Uterus (tissue), 4 donors: ENCODE results near the gene POPDC2. TPM values are rescaled to one million over a fixed set of nuclear protein-coding genes. Genes with fewer than 3 reads are reported as not detected.

ENCODE experiments used
- DNase-seq, 2 donors: peaks; one replicate each; pipeline ENCODE4 v3.0.0-alpha.2; 2019 to 2020
- H3K27ac ChIP-seq, 2 donors: fragments of 200-600 bp; sonication (generic); 1 replicate in 1 of 2; 2 replicates in 1 of 2; pipeline ENCODE4 v1.5.1; 2016 to 2018
- H3K27me3 ChIP-seq, 2 donors: fragments of 200-600 bp; sonication (generic); one replicate each; pipeline ENCODE4 v1.5.1; 2018 to 2019; ENCODE audit warnings: control low read depth in 1 of 2
- H3K36me3 ChIP-seq, 2 donors: fragments of 200-600 bp; sonication (generic); one replicate each; pipeline ENCODE4 v1.5.1; 2019; ENCODE audit warnings: control low read depth in 1 of 2
- H3K4me1 ChIP-seq, 2 donors: fragments of 200-600 bp; sonication (generic); one replicate each; pipeline ENCODE4 v1.5.1; 2018 to 2019; ENCODE audit warnings: control low read depth in 1 of 2
- H3K4me3 ChIP-seq, 2 donors: fragments of 200-600 bp; sonication (generic); 1 replicate in 1 of 2; 2 replicates in 1 of 2; pipeline ENCODE4 v1.5.1; 2018 to 2019; ENCODE audit warnings: mild to moderate bottlenecking in 1 of 2
- H3K9me3 ChIP-seq, 2 donors: fragments of 200-600 bp; sonication (generic); one replicate each; pipeline ENCODE4 v1.5.1; 2019; ENCODE audit warnings: control low read depth in 1 of 2
- CTCF ChIP-seq, 4 experiments: fragments of 200-600 bp in 2 of 4; fragments of 450-650 bp in 2 of 4; sonication (generic) in 2 of 4; IDR thresholded peaks; one replicate each; pipeline ENCODE4 v1.5.1; 2016 to 2019; ENCODE audit warnings: antibody characterized with exemption in 4 of 4, mild to moderate bottlenecking in 2 of 4, moderate library complexity in 1 of 4
- POLR2A ChIP-seq, 2 donors: fragments of 450-650 bp; IDR thresholded peaks; one replicate each; pipeline ENCODE4 v1.6.1; 2016; ENCODE audit warnings: antibody characterized with exemption in 2 of 2, mild to moderate bottlenecking in 1 of 2, moderate library complexity in 1 of 2
- intact Hi-C: fragments of 100-400 bp; cut with DNase I; formaldehyde crosslinking; loops from one replicate; pipeline ENCODE4 v1.15.1; 2023; ENCODE audit warnings: low total_unique reads
- total RNA-seq, 4 donors: library from RNA; depleted of rRNA in 3 of 4; stranded (reverse); fragments of >200 nt in 3 of 4; gene quantifications; one replicate each; pipeline versions ENCODE4 v1.1.0 to v1.2.4, GENCODE V29; 2014 to 2023
- donor health status: DM: yes; HTN: yes; CAD: no.

The POPDC2 gene
- total RNA-seq, 4 donors from 2014 or later = 4.9 to 35.3 (median 7.9) TPM

GRCh38 chr3:119652306-119653033, 7.9 kb downstream of the POPDC2 start:
- Histone ChIP-seq H3K9me3 (no peaks in the 10 kb centered on the region), H3K27ac (peak overlapping the region; percentile 27 to 67), H3K36me3 (no peaks in the 10 kb centered on the region), H3K27me3 (no peaks in the 10 kb centered on the region), H3K4me3 (no peak overlapping the region), H3K4me1 (peaks cover 0 to 5% of the 10 kb centered on the region in 2 donors)
- intact Hi-C loops = no loop called here
- TF ChIP-seq CTCF (IDR thresholded peaks at IDR 0.05) (no peak), POLR2A (IDR thresholded peaks at IDR 0.05) (no peak)
- DNase-seq = no peak

DNA sequence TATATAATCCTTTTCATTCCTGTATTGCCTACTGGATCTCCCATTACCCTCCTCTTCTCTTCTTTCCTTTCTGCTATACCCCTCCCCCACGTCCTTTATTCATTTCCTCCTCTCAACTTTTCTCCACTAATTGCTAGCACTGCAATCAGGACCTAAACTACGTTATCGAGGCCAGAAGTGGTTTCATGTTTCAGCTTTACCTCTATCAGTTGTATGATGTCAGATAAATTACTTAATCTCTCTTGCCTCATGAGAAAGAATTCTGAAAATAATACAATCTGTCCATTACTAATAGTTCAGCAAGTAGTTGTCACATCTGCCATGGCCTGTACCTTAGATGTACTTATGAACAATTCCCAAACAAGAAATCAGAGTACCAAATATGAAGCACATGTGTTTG, 10.6 kb downstream of the POPDC2 start:
- no peak for TF ChIP-seq CTCF (IDR thresholded peaks at IDR 0.05)
- no peak for TF ChIP-seq POLR2A (IDR thresholded peaks at IDR 0.05)
- DNase-seq = no peak
- Histone ChIP-seq H3K36me3 (no peaks in the 10 kb centered on the region), H3K27ac (peak overlapping the region in 1 of 2 donors; percentile 8), H3K9me3 (no peaks in the 10 kb centered on the region), H3K27me3 (no peaks in the 10 kb centered on the region), H3K4me3 (no peak overlapping the region), H3K4me1 (peaks cover 0 to 5% of the 10 kb centered on the region in 2 donors)
- intact Hi-C loops = no loop called here

DNA sequence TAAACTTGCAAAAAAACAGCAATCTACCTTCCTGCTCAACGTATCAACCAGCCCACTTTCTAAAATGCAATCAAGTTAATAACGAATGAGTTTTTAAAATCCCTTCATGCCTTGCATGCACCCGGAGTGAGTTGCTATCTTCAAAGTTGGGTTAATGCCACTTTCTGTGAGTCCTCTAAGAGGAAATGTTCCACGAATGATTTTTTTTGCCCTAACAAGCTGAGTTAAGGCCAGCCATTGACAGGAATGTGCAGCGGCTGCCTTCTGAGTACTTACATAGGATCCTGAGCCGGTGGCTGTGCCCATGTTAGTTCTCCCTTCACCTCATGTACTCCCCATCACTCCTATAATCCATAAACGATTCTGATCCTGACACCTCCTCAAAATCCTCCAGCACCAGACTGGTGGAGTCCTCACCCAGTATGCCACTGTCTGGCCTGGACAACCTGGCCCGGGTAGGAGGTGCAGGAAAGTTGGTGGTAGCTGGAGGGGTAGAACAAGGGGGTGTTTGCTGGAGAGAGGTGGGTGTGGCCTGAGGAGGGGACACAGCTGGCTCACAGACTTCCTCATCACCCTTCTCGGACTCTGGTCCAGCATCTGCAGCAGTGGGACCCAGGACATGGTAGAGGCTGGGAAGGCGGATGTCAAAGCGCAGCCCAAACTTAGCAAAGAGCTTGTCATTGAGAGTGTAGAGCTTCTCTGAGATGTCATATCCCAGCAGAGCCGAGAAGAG, 12.4 kb downstream of the POPDC2 start:
- no peaks in the 10 kb centered on the region for H3K27me3 ChIP-seq
- no peak for DNase-seq
- no peak overlapping the region for H3K4me3 ChIP-seq
- H3K27ac ChIP-seq = peak overlapping the region; percentile 66
- H3K4me1 ChIP-seq = peaks cover 0 to 5% of the 10 kb centered on the region in 2 donors
- intact Hi-C loops = no loop called here
- H3K36me3 ChIP-seq = no peaks in the 10 kb centered on the region
- H3K9me3 ChIP-seq = no peaks in the 10 kb centered on the region
- TF ChIP-seq CTCF (IDR thresholded peaks at IDR 0.05) (no peak), POLR2A (IDR thresholded peaks at IDR 0.05) (no peak)

DNA sequence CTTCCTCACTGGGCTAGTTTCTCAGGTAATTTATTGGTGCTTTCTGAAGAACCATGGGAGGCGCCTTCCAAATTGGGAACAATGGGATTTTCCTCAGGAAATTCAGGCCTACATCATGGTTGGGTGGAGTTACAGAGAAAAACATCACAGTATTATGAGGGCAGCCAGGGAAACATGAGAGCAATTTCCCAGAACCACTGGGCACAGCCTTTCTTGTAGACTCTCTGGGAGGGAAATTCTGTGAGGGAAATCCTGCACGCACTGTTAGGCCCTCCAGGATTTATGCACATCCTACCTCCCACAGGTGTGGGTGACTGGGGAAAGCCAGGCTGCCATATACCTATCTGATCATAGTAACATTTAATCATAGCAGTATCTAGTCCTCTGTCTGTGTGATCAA, 13.2 kb downstream of the POPDC2 start:
- Histone ChIP-seq H3K4me3 (no peak overlapping the region), H3K27ac (peak overlapping the region; percentile 66), H3K4me1 (peaks cover 0 to 5% of the 10 kb centered on the region in 2 donors), H3K9me3 (no peaks in the 10 kb centered on the region), H3K36me3 (no peaks in the 10 kb centered on the region), H3K27me3 (no peaks in the 10 kb centered on the region)
- DNase-seq = peak in 1 of 2 donors; percentile 51
- TF ChIP-seq POLR2A (IDR thresholded peaks at IDR 0.05) (peak in 1 of 2 donors; percentile 35), CTCF (IDR thresholded peaks at IDR 0.05) (no peak)
- intact Hi-C loops = no loop called here

GRCh38 chr3:119645813-119646212, 14.6 kb downstream of the POPDC2 start:
- H3K27ac ChIP-seq = peak overlapping the region; percentile 66
- TF ChIP-seq CTCF (IDR thresholded peaks at IDR 0.05) = no peak
- no peak for TF ChIP-seq POLR2A (IDR thresholded peaks at IDR 0.05)

More at GRCh38 chr3:119645813-119646212, 14.6 kb downstream of the POPDC2 start:
- Histone ChIP-seq H3K27me3 (no peaks in the 10 kb centered on the region), H3K9me3 (no peaks in the 10 kb centered on the region), H3K4me1 (peaks cover 0 to 5% of the 10 kb centered on the region in 2 donors), H3K4me3 (no peak overlapping the region), H3K36me3 (no peaks in the 10 kb centered on the region)
- DNase-seq = no peak
- intact Hi-C loops = no loop called here
